Omental fat pad (tissue), 4 donors: ENCODE data around the gene CYP24A1. TPM values are rescaled to one million over a fixed set of nuclear protein-coding genes. Genes with fewer than 3 reads are reported as not detected.

Experiments
- ATAC-seq: fragments of 150-250 bp; one replicate; pipeline ENCODE4 v1.9.1; 2016; ENCODE audit warnings: mild to moderate bottlenecking, moderate library complexity; ENCODE audit not compliant: low FRiP score
- DNase-seq: peaks from one replicate; pipeline ENCODE4 v3.0.0-alpha.2; 2019; ENCODE audit warnings: low spot score
- CTCF ChIP-seq, 3 donors: fragments of 450-650 bp; IDR thresholded peaks; one replicate each; pipeline ENCODE4 v1.5.1; 2016 to 2017; ENCODE audit warnings: antibody characterized with exemption in 3 of 3, mild to moderate bottlenecking in 3 of 3, moderate library complexity in 2 of 3
- total RNA-seq, 4 donors: library from RNA; depleted of rRNA; stranded (reverse); fragments of >200 nt; gene quantifications; one replicate each; pipeline ENCODE4 v1.1.0, GENCODE V29; 2016

CYP24A1 gene
- total RNA-seq, 4 donors from 2014 or later: 0.12 TPM; not detected in 3

- ATAC-seq (no peak), DNase-seq (no peak)
- no peak for TF ChIP-seq CTCF (IDR thresholded peaks at IDR 0.05)
These were observed 29.5 kb upstream of the CYP24A1 start for GRCh38 chr20:54203281-54203680.

- ATAC-seq (no peak), DNase-seq (no peak)
- no peak for TF ChIP-seq CTCF (IDR thresholded peaks at IDR 0.05)
These were observed 27.6 kb upstream of the CYP24A1 start for GRCh38 chr20:54201268-54201846.

GRCh38 chr20:54200487-54201267, 26.9 kb upstream of the CYP24A1 start:
- ATAC-seq (no peak), DNase-seq (no peak)
- TF ChIP-seq CTCF (IDR thresholded peaks at IDR 0.05): no peak

- ATAC-seq (no peak), DNase-seq (peak; percentile 83)
- peak in 2 of 3 donors; percentile 12 to 67 for TF ChIP-seq CTCF (IDR thresholded peaks at IDR 0.05)
These were observed 26.0 kb upstream of the CYP24A1 start for GRCh38 chr20:54199721-54200176.

- no peak for DNase-seq
- no peak for TF ChIP-seq CTCF (IDR thresholded peaks at IDR 0.05)
- ATAC-seq: no peak
These were observed 25.5 kb upstream of the CYP24A1 start for GRCh38 chr20:54199283-54199682.

- no peak for DNase-seq
- no peak for TF ChIP-seq CTCF (IDR thresholded peaks at IDR 0.05)
- ATAC-seq: no peak
These were observed 24.1 kb upstream of the CYP24A1 start for GRCh38 chr20:54197621-54198604.
